ENCODE results near the gene ARL6IP1. TPM values are rescaled to one million over a fixed set of nuclear protein-coding genes. Genes with fewer than 3 reads are reported as not detected.

Gene ARL6IP1
- total and polyA plus RNA-seq, 2 of the 13 experiments (the other 11 are each of a cell fraction or from before 2014, with no cell fraction given), result 263 to 373 TPM

GRCh38 chr16:18789850-18790706 lies 11.3 kb downstream of the ARL6IP1 start, which contains the start of gene RPS15A (continued):
- TF ChIP-seq ZNF136 (CRISPR knock-in tag; IDR thresholded peaks at IDR 0.05; ENCODE audit: low read depth), result peak; percentile 99; the same call in 1 of the 2 replicates
- peak; percentile 96 for TF ChIP-seq IKZF5 (CRISPR knock-in tag; IDR thresholded peaks at IDR 0.05)
- peak; percentile 100 for TF ChIP-seq ARNT2 (CRISPR knock-in tag; IDR thresholded peaks at IDR 0.05; ENCODE audit: low read depth)
- peak; percentile 53 for TF ChIP-seq SUZ12 (IDR thresholded peaks at IDR 0.05; ENCODE audit: low read depth, low read length)
- peak; percentile 76; the same call in 1 of the 2 replicates for TF ChIP-seq ZBTB7B (CRISPR knock-in tag; IDR thresholded peaks at IDR 0.05)
- peak; percentile 88 for TF ChIP-seq ZKSCAN5 (CRISPR knock-in tag; IDR thresholded peaks at IDR 0.05)
- peak; percentile 82 for TF ChIP-seq NKX3-1 (CRISPR knock-in tag; IDR thresholded peaks at IDR 0.05)
- no peak for TF ChIP-seq HOXA7 (CRISPR knock-in tag; IDR thresholded peaks at IDR 0.05)
- TF ChIP-seq SKIL (CRISPR knock-in tag; IDR thresholded peaks at IDR 0.05; ENCODE audit: borderline replicate concordance), result peak; percentile 64
- TF ChIP-seq ARNTL (CRISPR knock-in tag; IDR thresholded peaks at IDR 0.05), result peak; percentile 80
- no peak for TF ChIP-seq TCF7L2 (IDR thresholded peaks at IDR 0.05; ENCODE audit: low read depth, low read length)
- peak; percentile 98 for TF ChIP-seq ZSCAN31 (CRISPR knock-in tag; IDR thresholded peaks at IDR 0.05; ENCODE audit: low read depth)
- peak; percentile 100 for TF ChIP-seq PHF8 (CRISPR knock-in tag; IDR thresholded peaks at IDR 0.05)
- TF ChIP-seq LBX2 (CRISPR knock-in tag; IDR thresholded peaks at IDR 0.05; ENCODE audit: borderline replicate concordance), result no peak
- TF ChIP-seq MLXIP (CRISPR knock-in tag; IDR thresholded peaks at IDR 0.05; ENCODE audit: borderline replicate concordance), result peak; percentile 89; the same call in 1 of the 2 replicates
- TF ChIP-seq ZNF850 (CRISPR knock-in tag; conservative IDR thresholded peaks at IDR 0.05), result no peak
- peak; percentile 71; the same call in 1 of the 2 replicates for TF ChIP-seq NR2F2 (IDR thresholded peaks at IDR 0.05; ENCODE audit: borderline replicate concordance, low read depth)
- TF ChIP-seq ZC3H13 (CRISPR knock-in tag; IDR thresholded peaks at IDR 0.05), result peak; percentile 99
- peak; percentile 84 for TF ChIP-seq HMG20B (CRISPR knock-in tag; conservative IDR thresholded peaks at IDR 0.05)
- peak; percentile 99 for TF ChIP-seq YY1 (IDR thresholded peaks at IDR 0.05; ENCODE audit: insufficient read depth, insufficient replicate concordance, low read depth, low read length)
- peak; percentile 95 for TF ChIP-seq ZNF792 (CRISPR knock-in tag; IDR thresholded peaks at IDR 0.05)
- TF ChIP-seq ZNF788 (CRISPR knock-in tag; IDR thresholded peaks at IDR 0.05; ENCODE audit: borderline replicate concordance), result peak; percentile 96; the same call in 1 of the 2 replicates
- TF ChIP-seq PCBP2 (optimal IDR thresholded peaks at IDR 0.05; ENCODE audit: low read depth, low read length, poor library complexity, severe bottlenecking), result no peak
- peak; percentile 79; the same call in 1 of the 2 replicates for TF ChIP-seq STAT5B (CRISPR knock-in tag; IDR thresholded peaks at IDR 0.05)
